Esophagus squamous epithelium (tissue), 5 donors: ENCODE results near the gene NLGN1. TPM values are rescaled to one million over a fixed set of nuclear protein-coding genes. Genes with fewer than 3 reads are reported as not detected.
"Not testable (repeated sequence)": the region's sequence is repeated elsewhere in the genome, so short reads cannot be mapped to it uniquely, and the experiment has no call there.

Source experiments
- DNase-seq: peaks from one replicate; lab custom pipeline; 2025; lab: John Stamatoyannopoulos, UW
- H3K27ac ChIP-seq, 4 donors: fragments of 200-600 bp; sonication (generic); one replicate each; pipeline ENCODE4 v1.5.1; 2016 to 2019; ENCODE audit warnings: mild to moderate bottlenecking in 1 of 4
- H3K27me3 ChIP-seq, 4 donors: fragments of 200-600 bp; sonication (generic); 1 replicate in 3 of 4; 2 replicates in 1 of 4; pipeline versions ENCODE4 v1.5.1 to v1.6.0; 2017 to 2021; ENCODE audit warnings: antibody characterized with exemption in 1 of 4
- H3K36me3 ChIP-seq, 3 donors: fragments of 200-600 bp; sonication (generic); one replicate each; pipeline ENCODE4 v1.5.1; 2016 to 2019
- H3K4me1 ChIP-seq, 3 donors: fragments of 200-600 bp; sonication (generic); one replicate each; pipeline ENCODE4 v1.5.1; 2017 to 2019
- H3K4me3 ChIP-seq, 4 donors: fragments of 200-600 bp; sonication (generic); 1 replicate in 3 of 4; 2 replicates in 1 of 4; pipeline ENCODE4 v1.5.1; 2016 to 2019; ENCODE audit warnings: mild to moderate bottlenecking in 2 of 4, moderate library complexity in 1 of 4
- H3K9me3 ChIP-seq, 3 donors: fragments of 200-600 bp; sonication (generic); one replicate each; pipeline ENCODE4 v1.5.1; 2016 to 2019
- POLR2A ChIP-seq, 4 donors: fragments of 450-650 bp; IDR thresholded peaks; one replicate each; pipeline ENCODE4 v1.6.1; 2017; ENCODE audit warnings: antibody characterized with exemption in 4 of 4, mild to moderate bottlenecking in 4 of 4, moderate library complexity in 3 of 4
- WGBS, 2 donors: methylation state at CpG; one replicate each; pipeline ENCODE4 v1.1.5; 2018; 5-methylcytosine and 5-hydroxymethylcytosine counted together
- intact Hi-C: fragments of 100-400 bp; cut with DNase I; formaldehyde crosslinking; loops from one replicate; pipeline ENCODE4 v1.15.0; 2022
- total RNA-seq, 4 donors: library from RNA; depleted of rRNA; stranded (reverse); fragments of >200 nt; gene quantifications; one replicate each; pipeline ENCODE4 v1.1.0, GENCODE V29; 2016
- TF ChIP-seq, protein P1 (sequence below), 6 experiments: fragments of 450-650 bp in 4 of 6; fragments of 200-600 bp in 2 of 6; sonication (generic) in 2 of 6; IDR thresholded peaks; one replicate each; pipeline ENCODE4 v1.5.1; 2016 to 2019; ENCODE audit warnings: antibody characterized with exemption in 6 of 6, mild to moderate bottlenecking in 4 of 6, moderate library complexity in 4 of 6
- donor health status: DM: yes; HTN: yes; CAD: no.

NLGN1 gene
- total RNA-seq, 4 donors from 2014 or later, result 0.34 to 12.6 (median 2.9) TPM

DNA sequence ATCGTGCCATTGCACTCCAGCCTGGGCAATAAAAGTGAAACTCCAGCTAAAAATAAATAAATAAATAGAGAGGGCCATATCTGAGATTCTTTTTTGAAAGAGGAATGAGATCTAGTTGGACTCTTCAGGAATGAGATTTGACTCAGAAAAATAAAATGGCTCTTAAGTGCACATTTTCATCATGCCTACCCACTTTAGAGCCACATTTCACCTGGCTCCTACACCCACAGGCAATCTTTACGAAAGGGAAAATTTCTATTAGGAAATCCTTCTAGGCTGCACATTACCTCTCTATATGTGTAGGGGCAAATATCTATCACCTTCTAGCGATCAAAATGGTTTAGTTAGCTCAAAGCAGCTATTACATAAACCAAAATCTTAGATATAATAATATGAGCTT, 16.9 kb upstream of the NLGN1 start:
- DNase-seq, result no peak
- Histone ChIP-seq H3K27ac (no peak overlapping the region), H3K27me3 (no peaks in the 10 kb centered on the region), H3K36me3 (no peaks in the 10 kb centered on the region), H3K9me3 (no peaks in the 10 kb centered on the region), H3K4me3 (no peak overlapping the region), H3K4me1 (no peaks in the 10 kb centered on the region)
- intact Hi-C loops, result no loop called here
- TF ChIP-seq, protein P1, sequence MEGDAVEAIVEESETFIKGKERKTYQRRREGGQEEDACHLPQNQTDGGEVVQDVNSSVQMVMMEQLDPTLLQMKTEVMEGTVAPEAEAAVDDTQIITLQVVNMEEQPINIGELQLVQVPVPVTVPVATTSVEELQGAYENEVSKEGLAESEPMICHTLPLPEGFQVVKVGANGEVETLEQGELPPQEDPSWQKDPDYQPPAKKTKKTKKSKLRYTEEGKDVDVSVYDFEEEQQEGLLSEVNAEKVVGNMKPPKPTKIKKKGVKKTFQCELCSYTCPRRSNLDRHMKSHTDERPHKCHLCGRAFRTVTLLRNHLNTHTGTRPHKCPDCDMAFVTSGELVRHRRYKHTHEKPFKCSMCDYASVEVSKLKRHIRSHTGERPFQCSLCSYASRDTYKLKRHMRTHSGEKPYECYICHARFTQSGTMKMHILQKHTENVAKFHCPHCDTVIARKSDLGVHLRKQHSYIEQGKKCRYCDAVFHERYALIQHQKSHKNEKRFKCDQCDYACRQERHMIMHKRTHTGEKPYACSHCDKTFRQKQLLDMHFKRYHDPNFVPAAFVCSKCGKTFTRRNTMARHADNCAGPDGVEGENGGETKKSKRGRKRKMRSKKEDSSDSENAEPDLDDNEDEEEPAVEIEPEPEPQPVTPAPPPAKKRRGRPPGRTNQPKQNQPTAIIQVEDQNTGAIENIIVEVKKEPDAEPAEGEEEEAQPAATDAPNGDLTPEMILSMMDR (IDR thresholded peaks at IDR 0.05), result no peak
- TF ChIP-seq POLR2A (IDR thresholded peaks at IDR 0.05), result no peak
- WGBS, 2 donors, result 86 to 90% methylated on average over 3 of the region's 3 CpGs

DNA sequence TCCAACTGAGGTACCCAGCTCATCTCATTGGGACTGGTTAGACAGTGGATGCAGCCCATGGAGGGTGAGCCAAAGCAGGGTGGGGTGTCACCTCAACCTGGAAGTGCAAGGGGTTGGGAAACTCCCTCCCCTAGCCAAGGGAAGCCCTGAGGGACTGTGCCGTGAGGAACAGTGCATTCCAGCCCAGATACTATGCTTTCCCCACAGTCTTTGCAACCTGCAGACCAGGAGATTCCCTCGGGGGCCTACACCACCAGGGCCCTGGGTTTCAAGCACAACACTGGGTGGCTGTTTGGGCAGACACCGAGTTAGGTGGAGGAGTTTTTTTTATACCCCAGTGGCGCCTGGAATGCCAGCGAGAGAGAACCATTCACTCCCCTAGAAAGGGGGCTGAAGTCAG, 15.6 kb upstream of the NLGN1 start:
- WGBS, 2 donors, result no CpG with 5 or more reads among the region's 5 CpGs
- H3K4me1 ChIP-seq, H3K36me3 ChIP-seq, intact Hi-C loops, H3K27me3 ChIP-seq, DNase-seq, H3K9me3 ChIP-seq, H3K4me3 ChIP-seq, H3K27ac ChIP-seq: not testable (repeated sequence)

DNA sequence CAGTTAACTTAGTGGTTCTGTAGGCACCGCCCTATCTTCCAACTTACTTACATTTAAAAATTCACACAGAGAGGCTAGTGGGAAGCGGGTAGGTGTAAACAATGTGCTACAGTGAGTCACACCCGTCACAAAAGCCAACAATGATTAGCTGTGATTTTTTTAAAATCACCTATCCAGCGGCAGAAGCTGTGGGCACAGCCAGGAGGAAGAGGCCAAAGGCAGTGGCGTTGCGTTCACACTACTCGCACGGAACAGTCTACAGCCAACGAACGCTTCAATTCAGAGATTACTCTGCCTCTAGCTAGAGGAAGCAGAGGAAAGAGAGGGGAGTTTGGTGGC, 2.5 kb upstream of the NLGN1 start:
- Histone ChIP-seq H3K4me3 (peak overlapping the region; percentile 56 to 85 (median 76)), H3K9me3 (no peaks in the 10 kb centered on the region), H3K36me3 (no peaks in the 10 kb centered on the region), H3K4me1 (peaks cover 10 to 50% (median 10%) of the 10 kb centered on the region in 3 donors), H3K27me3 (peaks cover 0 to 36% (median 0%) of the 10 kb centered on the region in 4 donors), H3K27ac (peak overlapping the region; percentile 73 to 92 (median 89))
- DNase-seq, result no peak
- WGBS, 2 donors, result 1 to 4% methylated on average over 7 to 10 of the region's 10 CpGs
- no peak for TF ChIP-seq POLR2A (IDR thresholded peaks at IDR 0.05)
- TF ChIP-seq, protein P1 (IDR thresholded peaks at IDR 0.05), result no peak
- intact Hi-C loops, result no loop called here

DNA sequence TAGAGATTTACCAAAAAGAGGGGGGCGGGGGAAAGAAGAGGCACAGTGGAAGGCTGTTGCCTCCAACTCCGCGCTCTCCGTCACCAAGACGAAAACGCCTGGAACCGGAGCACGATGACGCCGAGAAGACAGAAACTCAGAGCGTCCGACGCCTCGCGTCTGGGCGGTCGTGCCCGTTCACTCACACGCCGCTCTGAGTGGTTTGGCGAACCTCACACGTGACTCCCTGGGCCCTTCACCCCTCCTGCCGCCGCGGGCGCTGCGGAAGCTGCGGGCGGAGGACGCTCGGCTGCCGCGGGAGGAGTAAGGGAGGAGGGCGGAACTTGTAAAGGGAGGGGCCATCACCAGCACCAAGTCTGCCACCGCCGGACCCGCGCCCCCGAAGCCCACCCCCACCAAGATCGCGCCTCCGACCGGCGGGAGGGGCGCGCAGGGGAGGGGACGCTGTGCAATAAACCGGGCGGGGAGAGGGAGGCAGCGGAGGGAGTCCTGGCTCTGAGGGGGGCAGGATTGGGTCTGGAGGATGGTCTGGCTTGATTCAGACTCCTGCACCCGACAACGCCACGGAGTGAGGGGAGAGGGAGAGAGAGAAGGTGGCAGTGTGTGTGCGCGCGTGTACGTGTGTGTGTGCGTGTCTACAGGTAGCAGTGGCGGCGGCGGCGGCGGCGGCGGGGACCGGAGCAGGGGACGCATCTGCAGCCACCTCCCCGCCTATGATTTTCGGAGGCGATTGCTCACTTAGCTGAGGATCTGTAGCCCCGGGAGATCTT, 1.9 kb upstream of the NLGN1 start:
- Histone ChIP-seq H3K27ac (peak overlapping the region; percentile 73 to 92 (median 89)), H3K27me3 (peaks cover 0 to 36% (median 0%) of the 10 kb centered on the region in 4 donors), H3K9me3 (no peaks in the 10 kb centered on the region), H3K36me3 (no peaks in the 10 kb centered on the region), H3K4me1 (peaks cover 10 to 50% (median 10%) of the 10 kb centered on the region in 3 donors), H3K4me3 (peak overlapping the region; percentile 56 to 85 (median 76))
- DNase-seq, result no peak
- peak in 2 of 4 donors; percentile 59 to 71 for TF ChIP-seq POLR2A (IDR thresholded peaks at IDR 0.05)
- TF ChIP-seq, protein P1 (IDR thresholded peaks at IDR 0.05), result no peak
- 1% methylated on average over 40 to 55 of the region's 71 CpGs for WGBS, 2 donors
- intact Hi-C loops, result no loop called here

DNA sequence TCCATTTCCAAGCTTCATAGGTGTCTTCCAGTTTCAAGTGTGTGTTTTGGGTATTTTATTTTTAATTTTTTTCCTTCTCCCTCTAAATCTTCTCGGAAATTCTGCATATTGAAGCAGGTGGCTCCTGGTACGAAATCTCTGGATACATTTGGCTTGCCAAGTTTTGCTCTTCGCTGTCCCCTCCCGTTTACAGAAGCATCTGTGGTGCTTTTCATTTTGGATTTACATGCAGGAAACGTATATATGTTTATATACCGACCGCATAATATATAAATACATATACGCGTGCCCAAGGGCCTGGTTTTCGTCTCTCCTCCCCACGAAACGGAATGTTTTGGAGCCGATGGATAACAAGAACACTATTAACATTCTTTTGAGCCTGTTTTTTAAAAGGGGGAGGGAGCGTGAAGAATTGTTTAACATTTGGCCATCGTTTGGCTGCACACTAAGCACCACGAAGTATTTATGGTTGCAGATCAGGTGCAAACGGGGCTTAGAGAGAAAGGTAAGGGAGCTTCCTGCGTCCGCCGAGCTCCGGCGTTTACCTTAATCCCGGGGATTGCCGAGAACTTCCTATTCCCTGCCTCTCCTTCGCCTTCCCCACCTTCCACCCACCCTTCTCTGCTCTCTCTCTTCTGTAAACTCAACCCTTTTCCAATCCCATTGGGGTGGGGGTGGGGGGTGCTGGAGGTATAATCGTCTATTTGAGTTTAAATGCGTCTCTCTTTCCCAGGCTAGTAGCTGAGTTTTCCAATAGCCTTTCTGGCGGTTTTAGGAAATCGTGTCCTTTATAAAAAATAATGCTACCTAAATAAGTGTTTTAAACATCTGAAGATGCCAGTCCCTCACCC, 1.1 kb upstream of the NLGN1 start:
- no peak for DNase-seq
- peaks cover 0 to 36% (median 0%) of the 10 kb centered on the region in 4 donors for H3K27me3 ChIP-seq
- H3K36me3 ChIP-seq, result no peaks in the 10 kb centered on the region
- H3K4me1 ChIP-seq, result peaks cover 10 to 50% (median 10%) of the 10 kb centered on the region in 3 donors
- intact Hi-C loops, result no loop called here
- TF ChIP-seq POLR2A (IDR thresholded peaks at IDR 0.05), result no peak
- TF ChIP-seq, protein P1 (IDR thresholded peaks at IDR 0.05), result no peak
- peak overlapping the region; percentile 56 to 85 (median 76) for H3K4me3 ChIP-seq
- H3K9me3 ChIP-seq, result no peaks in the 10 kb centered on the region
- peak overlapping the region; percentile 56 to 92 (median 89) for H3K27ac ChIP-seq
- 1 to 2% methylated on average over 29 of the region's 29 CpGs for WGBS, 2 donors
